CD4-positive, alpha-beta T cell treated with Interleukin-4 for 1 hour (primary cell): ENCODE results near the gene ARHGEF19.
"Not testable (repeated sequence)": the region's sequence is repeated elsewhere in the genome, so short reads cannot be mapped to it uniquely, and the experiment has no call there.

Experiments
- DNase-seq, 2 donors: peaks; one replicate each; pipeline ENCODE4 v3.0.0-alpha.2; 2020 to 2022

Gene ARHGEF19

DNA sequence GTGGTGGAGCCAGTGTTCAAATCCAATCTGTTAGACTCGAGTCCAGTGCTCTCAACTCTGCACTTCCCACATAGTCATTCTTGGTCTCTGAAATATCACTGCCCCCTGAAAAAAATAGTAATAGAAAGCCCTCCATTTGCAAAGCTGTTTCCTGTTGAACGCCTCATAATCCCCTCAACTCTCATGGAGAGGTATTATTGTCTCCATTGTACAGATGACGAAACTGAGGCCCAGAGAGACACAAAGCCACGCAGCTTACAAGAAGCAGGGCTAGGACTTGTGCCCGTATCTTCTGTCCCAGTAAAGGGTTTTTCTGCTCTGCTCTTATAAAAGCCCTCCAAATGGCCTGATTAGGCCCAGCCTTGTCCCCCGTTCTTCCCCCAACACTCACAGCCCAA, 6.2 kb upstream of the ARHGEF19 start:
- no peak for DNase-seq

DNA sequence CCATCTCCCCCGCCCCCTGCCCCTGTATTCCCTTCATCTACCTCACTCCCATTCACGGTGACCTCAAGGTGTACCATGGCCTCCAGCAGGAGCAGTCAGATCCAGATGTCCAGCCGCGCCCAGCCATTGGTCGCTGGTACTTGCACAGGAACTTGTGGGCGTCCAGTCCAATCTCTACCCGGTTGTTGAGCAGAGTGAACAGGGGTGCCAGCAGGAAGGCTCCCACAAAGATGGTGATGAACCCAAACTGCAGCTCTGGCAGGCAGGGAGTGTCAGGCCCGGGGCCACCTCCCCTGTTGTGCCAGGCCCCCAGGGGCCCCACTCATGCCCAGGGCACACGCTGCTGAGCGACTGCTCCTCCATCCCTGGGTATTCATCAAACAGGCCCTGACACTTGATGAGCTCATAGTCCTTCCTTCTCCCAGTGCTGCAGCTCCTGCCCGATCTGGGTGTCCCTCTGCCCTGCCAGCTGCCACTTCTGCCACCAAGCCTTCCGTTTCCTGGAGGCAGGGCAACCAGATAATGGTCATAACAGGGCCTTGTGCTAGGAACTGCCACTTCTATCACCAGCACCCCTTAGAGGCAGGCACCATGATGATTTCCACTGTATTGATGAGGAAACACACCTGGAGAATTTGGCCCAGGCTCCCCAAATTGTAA, 5.7 kb upstream of the ARHGEF19 start:
- DNase-seq = no peak

DNA sequence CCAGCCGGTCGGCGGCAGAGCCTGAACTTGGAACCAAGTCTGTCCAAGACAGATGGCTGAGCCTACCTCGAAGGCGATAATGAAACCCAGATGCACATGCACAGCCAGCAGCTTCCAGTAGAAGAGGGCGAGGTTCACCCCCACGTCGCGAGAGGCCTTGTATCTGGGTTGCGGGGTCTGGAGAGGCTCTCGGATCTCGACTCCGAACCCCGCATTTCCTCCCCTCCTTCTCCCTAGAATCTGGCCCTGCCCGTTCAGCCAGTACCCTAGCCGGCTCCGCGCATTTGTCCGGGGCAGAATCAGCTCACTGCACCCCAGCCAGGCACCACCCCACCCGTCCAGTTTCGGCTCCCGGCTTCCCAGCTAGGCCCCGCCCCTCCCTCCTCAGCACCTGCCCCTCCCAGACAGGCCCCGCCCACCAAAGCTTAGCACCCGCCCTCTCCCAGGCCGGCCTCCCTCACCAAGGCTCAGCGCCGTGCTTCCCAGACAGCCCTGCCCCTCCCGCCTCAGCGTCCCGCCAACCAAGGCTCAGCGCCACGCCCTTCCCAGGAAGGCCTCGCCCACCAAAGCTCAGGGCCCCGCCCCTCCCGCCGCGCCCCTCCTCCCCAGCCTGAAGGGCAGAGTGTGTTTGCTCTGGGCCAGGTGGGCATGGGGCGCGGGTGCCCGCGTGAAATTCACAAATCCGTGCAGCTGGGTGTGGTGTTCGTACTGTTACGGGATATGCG, 4.8 kb upstream of the ARHGEF19 start:
- DNase-seq = peak; percentile 97

DNA sequence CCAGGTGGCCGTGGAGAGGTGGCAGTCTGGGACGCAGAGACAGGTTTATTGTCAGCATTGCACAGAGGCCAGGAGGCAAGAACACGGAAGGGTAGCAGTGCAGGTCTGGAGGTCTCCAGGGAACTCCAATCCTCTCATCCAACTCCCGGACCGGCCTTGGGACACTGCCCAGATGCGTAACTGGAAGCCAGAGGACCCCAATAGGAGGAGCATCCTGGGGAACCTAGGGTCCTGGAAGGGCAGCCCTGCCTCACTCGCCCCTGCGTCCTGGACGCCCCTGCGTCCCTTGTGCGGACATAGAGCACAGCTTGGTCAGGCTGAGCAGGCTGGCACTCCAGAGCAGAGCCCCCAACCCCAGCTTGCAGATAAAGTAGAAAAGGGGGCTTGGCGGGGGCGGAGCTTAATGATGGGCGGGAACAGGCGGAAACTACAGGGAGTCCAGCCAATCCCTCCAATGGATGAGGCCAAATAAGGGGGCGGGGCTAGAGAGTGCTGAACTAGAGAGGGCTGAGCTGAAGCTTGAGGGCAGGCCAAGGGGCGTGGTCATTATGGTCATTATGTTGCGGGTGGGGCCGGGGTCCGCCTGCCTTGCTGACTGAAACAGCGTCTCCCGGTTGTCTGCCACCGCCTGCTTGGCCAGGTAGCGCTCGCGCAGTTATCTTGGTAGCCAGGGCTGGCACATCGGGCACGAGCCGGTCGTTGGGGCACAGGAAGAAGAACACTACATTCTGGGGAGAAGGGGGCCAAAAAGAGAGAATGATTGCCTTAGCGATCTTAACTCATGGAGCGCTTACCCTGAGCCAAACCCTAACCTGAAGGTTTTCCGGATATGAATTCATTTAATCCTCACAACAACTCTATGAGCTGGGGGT, 3.7 kb upstream of the ARHGEF19 start:
- peak; percentile 81 to 85 for DNase-seq

DNA sequence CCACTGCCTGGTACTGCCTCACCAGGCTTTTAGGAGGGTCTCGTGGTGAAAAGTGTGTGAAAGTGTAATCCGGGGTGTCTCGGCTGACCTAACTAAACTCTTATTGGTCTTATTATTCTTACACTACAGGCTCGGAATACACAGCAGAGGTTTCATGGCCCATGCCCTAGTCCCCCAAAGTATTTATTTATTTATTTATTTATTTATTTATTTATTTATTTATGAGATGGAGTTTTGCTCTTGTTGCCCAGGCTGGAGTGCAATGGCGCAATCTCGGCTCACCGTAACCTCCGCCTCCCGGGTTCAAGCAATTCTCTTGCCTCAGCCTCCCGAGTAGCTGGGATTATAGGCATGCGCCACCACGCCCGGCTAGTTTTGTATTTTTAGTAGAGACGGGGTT, 2.8 kb upstream of the ARHGEF19 start:
- DNase-seq = not testable (repeated sequence)

DNA sequence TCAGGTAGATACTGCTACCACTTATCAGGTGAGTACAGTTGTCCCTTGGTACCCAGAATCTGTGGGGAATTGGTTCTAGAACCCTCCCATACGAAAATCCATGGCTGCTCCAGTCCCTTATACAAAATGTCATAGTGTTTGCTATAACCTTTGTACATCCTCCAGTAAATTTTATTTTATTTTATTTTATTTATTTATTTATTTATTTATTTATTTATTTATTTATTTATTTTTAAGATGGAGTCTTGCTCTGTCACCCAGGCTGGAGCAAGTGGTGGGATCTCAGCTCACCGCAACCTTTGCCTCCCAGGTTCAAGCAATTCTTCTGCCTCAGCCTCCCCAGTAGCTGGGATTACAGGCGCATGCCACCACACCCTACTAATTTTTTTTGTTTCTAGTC, 1.1 kb upstream of the ARHGEF19 start:
- DNase-seq = not testable (repeated sequence)

DNA sequence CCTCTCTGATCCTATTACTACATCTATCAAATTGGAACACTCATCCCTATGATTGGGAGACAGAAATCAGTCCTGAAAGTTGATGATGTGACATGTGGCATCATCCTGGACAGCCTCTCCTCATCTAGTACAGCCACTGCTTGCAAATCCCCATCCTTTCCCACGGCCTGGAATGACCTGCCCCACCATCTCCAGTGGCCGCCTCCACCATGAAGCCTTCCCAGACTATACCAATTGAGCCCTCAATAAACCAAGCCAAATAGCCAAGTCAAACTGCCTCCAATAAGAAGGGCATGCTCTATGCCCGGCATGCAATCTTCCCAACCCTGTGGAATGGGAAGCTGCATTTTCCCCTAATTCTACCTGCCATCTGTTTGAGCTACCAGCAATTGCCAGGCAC, 561 bp upstream of the ARHGEF19 start:
- DNase-seq = no peak

DNA sequence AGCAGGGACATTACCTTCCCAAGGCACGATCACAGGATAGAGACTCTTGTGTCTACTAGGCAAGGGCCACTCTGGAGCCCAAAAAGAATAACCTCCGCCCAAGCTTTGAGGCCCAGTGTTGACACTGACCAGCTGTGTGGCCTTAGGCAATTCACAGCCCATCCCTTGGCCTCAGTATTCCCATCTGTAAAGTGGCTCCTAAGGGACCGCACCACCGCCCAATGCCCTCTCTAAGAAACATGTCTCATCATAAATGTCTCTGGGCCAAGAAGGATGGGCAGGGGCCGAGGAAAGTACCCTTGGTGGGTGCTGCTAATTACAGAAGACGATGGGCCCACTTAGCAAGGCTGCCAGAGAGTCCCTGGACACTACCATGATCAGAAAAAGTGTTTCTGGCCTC, 628 bp downstream of the ARHGEF19 start:
- no peak for DNase-seq

DNA sequence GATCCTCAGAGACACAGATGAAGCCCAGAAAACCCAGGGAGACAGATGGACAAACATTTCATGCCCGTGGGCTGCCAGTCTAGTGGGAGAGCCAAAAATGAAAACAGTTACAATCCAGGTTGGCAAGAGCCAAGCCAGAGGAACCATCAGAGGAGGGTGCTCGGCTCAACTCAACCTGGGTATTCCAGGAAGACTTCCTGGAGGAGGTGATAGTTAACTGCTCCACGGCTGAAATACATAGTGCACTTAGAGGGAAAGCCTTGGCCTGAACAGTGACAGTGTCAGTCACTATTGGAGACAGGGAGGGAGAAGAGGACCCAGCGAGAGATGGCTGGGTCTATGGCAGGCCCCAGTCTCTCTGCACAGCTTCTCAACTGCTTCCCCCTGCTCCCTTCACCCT, 1.9 kb downstream of the ARHGEF19 start:
- no peak for DNase-seq

DNA sequence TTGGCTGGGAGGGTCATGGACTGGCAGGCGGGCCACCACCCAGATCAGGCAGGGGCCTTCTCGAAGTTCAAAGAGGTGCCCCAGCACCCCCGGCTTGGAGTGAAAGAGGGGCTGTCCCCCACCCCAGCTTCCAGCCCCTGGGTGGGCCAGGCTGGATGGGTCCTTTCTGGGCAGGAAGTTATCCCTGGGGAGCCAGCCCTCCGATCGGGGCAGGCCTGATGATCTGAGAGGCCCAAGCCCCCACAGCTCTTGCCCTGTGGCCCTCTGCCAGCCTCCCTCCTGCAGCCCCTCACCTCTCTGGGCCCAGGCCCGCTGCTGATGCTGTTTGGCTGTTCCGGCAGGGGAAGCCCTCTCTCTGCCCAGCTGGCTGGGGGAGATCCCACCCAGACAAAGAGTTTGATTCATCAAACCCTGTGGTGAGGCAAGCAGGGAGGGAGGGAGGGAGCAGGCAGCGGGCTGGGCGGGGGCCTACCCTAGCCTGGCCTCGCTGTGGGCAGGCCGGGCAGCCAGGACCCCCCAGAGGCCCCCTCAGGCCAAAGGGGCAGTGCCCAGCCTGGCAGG, 2.5 kb downstream of the ARHGEF19 start:
- DNase-seq = no peak

DNA sequence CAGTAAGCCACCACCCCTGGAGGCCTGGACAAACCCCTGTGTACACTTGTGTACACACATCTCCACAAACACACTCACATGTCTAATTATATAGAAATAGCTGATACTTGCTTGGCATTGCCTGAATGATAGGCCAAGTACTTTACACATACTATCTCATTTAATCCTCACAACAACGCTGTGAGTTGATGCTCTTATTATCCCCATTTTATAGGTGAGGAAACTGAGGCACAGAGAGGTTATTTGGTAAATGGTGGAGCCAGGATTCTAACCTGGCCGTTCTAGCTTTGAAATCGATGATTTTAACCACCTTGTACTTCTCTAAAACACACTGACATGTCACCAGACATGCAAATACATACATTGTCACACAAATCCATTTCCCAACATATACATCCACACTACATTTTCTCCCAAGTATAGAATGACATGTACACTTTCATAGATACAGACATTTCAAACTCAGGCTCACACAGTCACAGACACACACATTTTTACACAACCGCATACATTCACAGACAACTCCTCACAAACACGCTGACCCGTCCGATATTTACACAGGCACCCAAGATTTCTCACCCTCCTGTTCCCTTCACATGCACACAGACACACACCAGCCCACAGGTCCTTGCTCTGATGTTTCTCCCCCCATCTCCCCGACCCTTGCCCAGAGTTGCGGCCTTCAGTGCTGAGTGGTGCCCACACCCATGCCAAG, 3.2 kb downstream of the ARHGEF19 start:
- DNase-seq = no peak

DNA sequence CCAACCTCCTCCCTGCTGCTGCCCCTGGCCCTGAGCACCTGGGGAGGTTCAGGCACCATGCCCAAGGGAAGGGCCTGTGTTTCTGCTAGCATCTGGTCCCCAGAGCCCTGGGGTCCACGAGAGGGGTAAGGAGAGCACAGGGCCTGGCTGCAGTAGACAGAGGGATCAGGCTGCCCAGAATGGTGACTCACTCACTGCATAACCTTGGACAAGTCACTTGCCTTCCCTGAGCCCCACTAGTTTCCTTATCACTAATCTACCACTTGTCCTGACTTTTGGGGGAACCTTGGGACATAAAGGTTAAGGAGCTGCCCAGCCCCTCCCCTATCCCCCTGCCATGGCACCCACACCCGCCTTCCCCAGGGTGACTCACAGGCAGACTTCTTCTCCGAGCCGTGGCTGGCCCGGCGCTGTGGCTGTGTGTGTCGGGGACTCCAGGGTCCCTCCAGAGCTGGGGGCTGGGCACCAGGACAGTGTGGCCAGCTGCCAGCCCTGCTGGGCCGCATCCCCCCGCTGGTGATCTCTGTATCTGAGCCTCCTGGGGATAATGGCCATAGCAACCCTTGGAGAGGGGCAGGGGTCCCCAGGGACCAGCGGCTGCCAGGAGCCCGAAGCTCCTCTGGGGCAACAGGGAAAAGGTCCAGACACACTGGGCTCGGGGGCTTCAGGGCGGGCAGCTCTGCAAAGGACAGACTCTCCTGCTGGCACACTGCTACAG, 4.0 kb downstream of the ARHGEF19 start:
- DNase-seq = no peak

DNA sequence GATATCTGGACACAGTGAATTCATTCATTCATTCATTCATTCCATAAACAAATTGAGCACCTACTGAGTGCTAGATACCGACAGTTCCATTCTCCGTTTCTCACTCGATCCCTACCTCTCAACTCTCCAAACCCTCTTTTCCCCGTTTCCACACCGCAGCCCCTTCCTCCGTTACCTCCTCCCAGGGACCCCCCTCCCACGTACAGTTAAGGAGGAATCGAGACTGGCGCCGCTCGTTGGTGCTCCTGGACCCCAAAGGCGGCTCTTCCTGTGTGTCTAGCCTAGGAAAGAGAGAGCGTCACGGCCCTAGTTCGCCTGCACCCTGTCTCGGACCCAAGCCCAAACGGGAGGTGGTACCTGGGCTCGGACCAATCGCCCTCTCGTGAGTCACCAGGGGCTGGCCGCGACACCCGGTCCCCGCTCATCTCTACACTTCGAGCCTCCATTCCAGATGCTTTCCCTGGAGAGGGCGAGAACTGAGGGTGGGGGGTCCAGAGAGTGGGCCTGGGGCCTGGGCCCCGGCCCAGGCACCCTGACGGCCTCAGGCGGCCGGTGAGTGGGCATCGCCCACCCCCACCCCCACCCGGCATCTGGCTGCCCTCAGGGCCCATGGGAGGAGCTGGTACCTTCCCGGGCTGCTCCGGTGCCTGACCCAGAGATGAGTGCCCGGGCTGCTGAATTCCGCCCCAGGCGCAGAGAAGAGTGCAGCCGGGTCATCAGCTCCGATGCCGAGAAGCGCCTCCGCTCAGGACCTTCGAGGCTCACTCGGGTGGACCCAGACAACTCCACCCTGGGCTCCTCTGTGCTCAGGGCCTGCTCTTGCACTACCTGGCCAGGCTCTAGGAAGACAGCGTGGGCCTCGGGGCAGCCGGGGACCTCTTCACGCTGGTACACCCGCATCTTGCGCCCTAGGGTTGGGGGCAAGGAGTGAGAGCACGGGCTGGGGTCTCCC, 4.9 kb downstream of the ARHGEF19 start:
- DNase-seq = no peak

DNA sequence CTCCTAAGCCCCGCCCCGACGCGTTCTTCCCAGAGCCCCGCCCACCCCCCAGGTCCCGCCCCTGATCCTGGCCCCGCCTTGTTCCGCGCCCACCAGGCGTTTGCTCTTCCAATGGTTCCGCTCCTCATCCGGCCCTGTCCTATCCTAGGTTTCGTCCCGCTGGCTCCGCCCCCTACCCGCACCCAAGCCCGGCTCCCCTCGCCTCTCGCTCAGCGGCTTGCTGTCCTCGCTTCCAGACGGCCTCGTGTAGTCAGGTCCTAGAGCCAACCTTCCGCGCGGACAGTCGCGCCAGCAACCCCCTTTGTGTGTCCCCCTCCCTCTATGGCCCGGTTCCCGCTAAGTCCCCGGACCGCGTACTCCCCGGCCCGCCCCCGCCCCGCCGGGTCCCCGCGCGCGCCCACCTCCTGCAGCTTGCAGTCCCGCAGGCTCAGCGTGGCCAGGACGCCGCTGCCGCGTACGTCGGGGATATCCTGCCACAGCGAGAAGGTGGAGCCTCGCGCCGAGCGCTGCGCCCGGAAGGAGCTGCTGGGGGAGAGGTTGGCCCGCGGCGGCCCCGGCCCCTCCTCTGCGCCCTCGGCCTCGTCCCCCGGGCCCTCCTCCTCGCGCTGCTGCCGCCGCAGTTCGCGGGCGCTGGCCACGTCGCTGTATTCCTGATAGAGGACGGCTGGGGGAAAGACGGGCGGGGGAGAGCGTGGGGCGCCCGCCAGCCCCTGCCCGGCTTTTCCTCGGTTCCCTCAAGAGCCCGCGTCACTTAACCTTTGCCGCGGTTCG, 5.7 kb downstream of the ARHGEF19 start:
- peak; percentile 96 for DNase-seq

DNA sequence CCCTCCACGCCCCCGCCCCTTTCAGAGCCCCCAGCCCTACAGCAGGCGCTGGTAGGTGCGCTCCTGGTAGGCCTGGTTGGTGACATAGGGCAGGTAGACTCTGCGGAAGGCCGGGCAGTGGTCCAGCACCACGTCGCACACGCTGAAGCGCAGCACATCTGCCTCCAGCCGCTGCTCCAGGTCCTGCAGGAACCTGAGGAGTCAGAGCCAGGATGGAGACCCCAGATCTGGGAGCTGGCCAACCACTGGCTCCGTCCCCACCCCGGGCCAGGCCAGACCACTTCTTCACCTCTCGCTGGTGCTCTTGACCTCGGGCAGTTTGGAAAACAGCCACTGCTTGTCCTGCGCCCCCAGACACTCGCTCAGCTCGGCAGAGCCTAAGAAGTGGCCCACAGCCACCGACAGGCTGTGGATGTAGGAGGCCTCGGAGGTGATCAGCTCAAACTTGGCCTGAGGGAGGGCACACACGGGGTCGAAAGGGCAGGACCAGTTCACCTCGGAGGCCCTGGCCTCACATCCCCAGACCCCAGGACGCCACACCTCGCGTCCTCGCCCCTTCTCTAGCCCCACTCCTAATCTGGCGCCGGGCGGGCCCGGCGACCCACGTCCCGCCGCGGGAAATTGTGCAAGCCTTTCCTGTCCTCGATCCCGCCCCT, 6.4 kb downstream of the ARHGEF19 start:
- no peak for DNase-seq

DNA sequence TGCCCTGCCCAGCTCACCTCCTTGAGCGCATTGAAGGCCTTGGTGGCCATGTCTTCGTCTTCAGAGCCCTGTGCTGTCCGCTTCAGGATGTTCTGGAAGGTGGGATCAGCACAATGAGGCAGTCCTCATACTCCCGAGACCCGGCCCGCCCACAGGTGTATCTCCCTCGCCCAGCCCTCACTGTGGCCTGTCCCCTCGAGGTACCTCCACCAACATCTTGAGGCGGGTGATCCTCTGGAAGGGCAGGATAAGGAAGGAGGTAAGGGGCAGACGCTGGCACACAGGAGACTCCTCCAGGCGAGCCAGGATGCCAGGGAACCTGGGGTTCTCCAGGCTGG, 7.1 kb downstream of the ARHGEF19 start:
- no peak for DNase-seq

DNA sequence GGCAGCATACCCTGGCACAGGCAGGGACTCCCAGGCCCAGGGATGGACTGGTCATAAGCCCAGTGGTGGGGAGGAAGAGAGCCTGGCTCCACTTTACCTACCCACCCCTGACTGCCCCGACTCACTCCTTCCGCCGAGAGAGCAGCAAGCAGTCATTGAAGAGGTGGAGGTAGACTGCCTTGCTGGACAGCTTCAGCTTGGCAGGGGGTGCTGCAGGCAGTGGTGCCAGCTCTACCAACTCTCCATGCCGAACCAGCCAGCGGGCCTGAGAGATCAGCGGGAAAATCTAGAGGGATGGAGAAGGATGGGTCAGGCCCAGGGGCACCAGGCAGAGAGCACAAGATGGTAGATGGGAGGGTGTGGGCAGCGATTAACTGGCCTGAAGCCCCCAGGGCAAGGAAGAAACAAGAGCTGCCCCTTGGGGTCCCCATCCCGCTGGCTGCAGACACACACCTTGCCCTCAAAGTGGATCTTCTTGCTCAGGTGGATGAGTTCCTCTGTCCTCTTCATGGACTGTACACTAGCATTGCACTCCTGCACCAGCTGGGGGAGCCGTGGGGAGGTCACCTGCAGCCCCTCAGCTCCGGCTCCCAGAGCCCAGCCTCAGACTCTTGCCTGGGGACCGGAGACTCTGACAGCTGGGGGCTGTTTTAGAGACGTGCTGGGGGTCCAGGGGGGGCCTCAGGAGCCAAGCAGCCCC, 7.7 kb downstream of the ARHGEF19 start:
- peak; percentile 20 to 33 for DNase-seq

DNA sequence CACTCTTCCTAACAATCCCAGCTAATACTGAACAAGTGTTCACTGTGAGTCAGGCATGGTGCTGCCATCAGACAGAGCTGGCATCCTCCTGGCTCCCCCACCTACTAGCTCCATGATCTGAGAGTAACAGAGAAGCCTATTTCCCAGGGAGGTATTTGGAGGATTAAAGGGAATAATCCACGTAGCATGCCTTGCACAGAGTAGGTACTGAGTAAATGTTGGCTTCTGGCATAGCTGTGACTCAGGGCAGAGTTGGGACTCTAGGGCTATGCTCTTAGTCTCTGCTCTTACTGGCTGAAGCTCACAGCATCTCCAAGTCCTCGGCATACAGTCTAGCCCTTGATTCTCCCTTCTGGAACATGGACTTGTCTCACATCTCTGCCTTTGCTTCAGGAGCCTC, 8.2 kb downstream of the ARHGEF19 start:
- DNase-seq = no peak

DNA sequence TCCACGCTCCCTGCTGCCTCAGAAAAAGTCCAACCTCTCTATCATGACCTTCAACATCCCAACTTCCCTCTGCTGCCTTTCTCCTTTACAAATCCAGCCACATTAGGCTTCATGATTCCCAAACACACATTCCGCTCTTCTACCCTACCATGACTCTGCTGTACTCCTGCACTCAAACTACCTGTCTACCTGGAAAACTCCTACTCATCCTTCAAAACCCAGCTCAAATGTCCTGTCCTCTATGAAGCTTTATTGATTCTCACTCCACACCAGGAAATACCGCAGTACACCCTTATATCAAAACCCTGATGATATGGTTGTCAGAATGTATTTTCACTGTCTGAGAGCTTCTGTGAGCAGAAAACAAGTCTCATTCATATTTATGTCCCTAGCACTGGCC, 8.9 kb downstream of the ARHGEF19 start:
- DNase-seq = no peak
